B cell (primary cell): ENCODE results near the gene TRAF3. TPM values are rescaled to one million over a fixed set of nuclear protein-coding genes. Genes with fewer than 3 reads are reported as not detected.

Source experiments
- ATAC-seq: fragments of 200-7000 bp; cut with Tn5 transposase; one replicate; pipeline ENCODE4 v1.10.0; 2021; ENCODE audit warnings: low read depth, mild to moderate bottlenecking, moderate number of reproducible peaks, moderate library complexity
- CTCF ChIA-PET: fragments of 350-600 bp; sonication (Branson Sonifier 250); formaldehyde crosslinking; loops from one replicate; lab custom pipeline; 2021; ENCODE audit warnings: antibody characterized with exemption, inconsistent platforms; lab: Charles Lee
- POLR2A ChIA-PET: fragments of 350-600 bp; sonication (Branson Sonifier 250); formaldehyde crosslinking; loops from one replicate; lab custom pipeline; 2021; ENCODE audit warnings: antibody characterized with exemption; lab: Charles Lee
- DNase-seq: peaks from one replicate; pipeline ENCODE4 v3.0.0; 2013
- H2AFZ ChIP-seq: 2 replicates; pipeline ENCODE4 v1.6.1; 2012; ENCODE audit warnings: mild to moderate bottlenecking, low read depth, low read length; ENCODE audit not compliant: insufficient read depth, poor library complexity, severe bottlenecking
- H3K27ac ChIP-seq, 2 donors: 1 replicate in 1 of 2; 2 replicates in 1 of 2; pipeline ENCODE4 v1.5.1; 2012 to 2013; ENCODE audit warnings: low read length in 2 of 2, mild to moderate bottlenecking in 2 of 2, moderate library complexity in 1 of 2
- H3K27me3 ChIP-seq, 4 experiments: fragments of 200-600 bp in 1 of 4; sonication (generic) in 1 of 4; replicated peaks in 1 of 4; 1 replicate in 2 of 4; 2 replicates in 2 of 4; pipeline versions ENCODE4 v1.6.1 to v1.7.0; 2013 to 2016; ENCODE audit warnings: low read length in 3 of 4, mild to moderate bottlenecking in 2 of 4, mixed read lengths in 1 of 4, moderate library complexity in 1 of 4; ENCODE audit not compliant: insufficient read depth in 4 of 4, control insufficient read depth in 3 of 4; ENCODE audit errors: control extremely low read depth in 1 of 4
- H3K36me3 ChIP-seq, 2 experiments: replicated peaks in 1 of 2; 1 replicate in 1 of 2; 2 replicates in 1 of 2; pipeline versions ENCODE4 v1.6.1 to v1.7.1; 2013; ENCODE audit warnings: low read length in 1 of 2; ENCODE audit not compliant: insufficient read depth in 2 of 2, control insufficient read depth in 1 of 2; ENCODE audit errors: control extremely low read depth in 1 of 2, extremely low read depth in 1 of 2
- H3K4me1 ChIP-seq, 2 donors: fragments of 200-600 bp in 1 of 2; sonication (generic) in 1 of 2; 1 replicate in 1 of 2; 2 replicates in 1 of 2; pipeline versions ENCODE4 v1.5.1 to v1.6.1; 2013 to 2017; ENCODE audit warnings: low read length in 2 of 2; ENCODE audit not compliant: control insufficient read depth in 2 of 2, insufficient read depth in 2 of 2
- H3K4me2 ChIP-seq: replicated peaks from 2 replicates; pipeline ENCODE3; 2012; ENCODE audit warnings: mild to moderate bottlenecking, low read depth, low read length; ENCODE audit not compliant: poor library complexity, severe bottlenecking
- H3K4me3 ChIP-seq, 5 experiments: fragments of 200-600 bp in 1 of 5; sonication (generic) in 1 of 5; 1 replicate in 3 of 5; 2 replicates in 2 of 5; pipeline versions ENCODE4 v1.5.1 to v1.7.0; 2011 to 2016; ENCODE audit warnings: low read length in 4 of 5, mild to moderate bottlenecking in 4 of 5, low read depth in 2 of 5, control low read depth in 1 of 5, moderate library complexity in 1 of 5; ENCODE audit not compliant: insufficient read depth in 1 of 5; ENCODE audit errors: control extremely low read depth in 1 of 5, extremely low read depth in 1 of 5
- H3K79me2 ChIP-seq: fragments of 200-600 bp; sonication (generic); one replicate; pipeline ENCODE4 v1.6.0; 2016; ENCODE audit warnings: low read length; ENCODE audit not compliant: control insufficient read depth, insufficient read depth
- H3K9ac ChIP-seq: fragments of 200-600 bp; sonication (generic); 2 replicates; pipeline ENCODE4 v1.6.1; 2017; ENCODE audit warnings: mild to moderate bottlenecking, low read length, moderate library complexity
- H3K9me3 ChIP-seq, 3 donors: one replicate each; pipeline versions ENCODE4 v1.6.1 to v1.7.1; 2013; ENCODE audit warnings: low read length in 2 of 3; ENCODE audit not compliant: control insufficient read depth in 2 of 3, insufficient read depth in 1 of 3; ENCODE audit errors: control extremely low read depth in 1 of 3
- H4K20me1 ChIP-seq: 2 replicates; pipeline ENCODE4 v1.6.0; 2012; ENCODE audit warnings: mild to moderate bottlenecking, low read length; ENCODE audit not compliant: insufficient read depth, control insufficient read depth, poor library complexity, severe bottlenecking
- H3K27ac Mint-ChIP-seq: one replicate; pipeline ENCODE4 v1.8.0; 2021; ENCODE audit warnings: mixed read lengths
- H3K27me3 Mint-ChIP-seq: one replicate; pipeline ENCODE4 v1.8.0; 2021; ENCODE audit warnings: mixed read lengths
- H3K4me1 Mint-ChIP-seq: one replicate; pipeline ENCODE4 v1.8.0; 2021; ENCODE audit warnings: mixed read lengths
- H3K4me3 Mint-ChIP-seq: one replicate; pipeline ENCODE4 v1.8.0; 2021; ENCODE audit warnings: mixed read lengths
- H3K9me3 Mint-ChIP-seq: one replicate; pipeline ENCODE4 v1.8.0; 2022; ENCODE audit warnings: mixed read lengths; ENCODE audit not compliant: insufficient read depth
- CTCF ChIP-seq: fragments of 200-600 bp; IDR thresholded peaks from one replicate; pipeline ENCODE4 v1.8.0; 2022; ENCODE audit warnings: antibody characterized with exemption, mild to moderate bottlenecking
- EZH2 ChIP-seq: IDR thresholded peaks from 2 replicates; pipeline ENCODE4 v1.6.1; 2012; ENCODE audit warnings: borderline replicate concordance, low read depth, mild to moderate bottlenecking, moderate library complexity, low read length; ENCODE audit not compliant: insufficient read depth, poor library complexity, severe bottlenecking
- WGBS: methylation state at CpG from one replicate; pipeline ENCODE4 v1.1.5; 2013; ENCODE audit warnings: missing lambda C conversion rate; ENCODE audit not compliant: insufficient coverage; 5-methylcytosine and 5-hydroxymethylcytosine counted together
- intact Hi-C: fragments of 100-400 bp; cut with micrococcal nuclease; formaldehyde crosslinking; loops from one replicate; pipeline ENCODE4 v1.10.0; 2022
- polyA plus RNA-seq: library from polyadenylated mRNA; depleted of rRNA; stranded (reverse); fragments of >200 nt; gene quantifications from 2 replicates; pipeline ENCODE4 v1.2.3, GENCODE V29; 2012
- total RNA-seq, 2 donors: library from RNA; stranded (reverse); fragments of 120-200 nt in 1 of 2; gene quantifications; 1 replicate in 1 of 2; 2 replicates in 1 of 2; pipeline versions ENCODE4 v1.2.3 to v1.2.4, GENCODE V29; 2013 to 2022

The TRAF3 gene
- total and polyA plus RNA-seq, 2 donors (not counting 1 experiment from before 2014, with no cell fraction given), result 42.8 to 89.8 TPM

GRCh38 chr14:102729825-102730224, 47.4 kb upstream of the TRAF3 start:
- DNase-seq, result no peak
- ChIA-PET CTCF (interaction anchor here (1.5 kb wide), 1 partner anchor 18 kb away, joined by 4 read pairs; no protein-coding TSS in a partner anchor), POLR2A (no interaction called here)
- Histone ChIP-seq H3K36me3 (peaks cover 1 to 44% of the 10 kb centered on the region in 2 experiments), H3K4me2 (no peak overlapping the region), H4K20me1 (no peaks in the 10 kb centered on the region), H3K4me3 (no peak overlapping the region), H3K9ac (no peak overlapping the region), H3K27me3 (no peaks in the 10 kb centered on the region), H3K79me2 (peaks cover 1% of the 10 kb centered on the region), H3K27ac (no peak overlapping the region), H3K9me3 (no peaks in the 10 kb centered on the region), H2AFZ (no peak overlapping the region), H3K4me1 (no peaks in the 10 kb centered on the region)
- ATAC-seq, result no peak
- TF ChIP-seq CTCF, result no peak
- WGBS, result 96% methylated on average over 8 of the region's 8 CpGs
- intact Hi-C loops, result no loop called here
- Mint-ChIP-seq H3K4me1 (no peaks in the 10 kb centered on the region), H3K27ac (no peak overlapping the region), H3K27me3 (no peaks in the 10 kb centered on the region), H3K4me3 (no peak overlapping the region), H3K9me3 (no peaks in the 10 kb centered on the region)

GRCh38 chr14:102731101-102731870, 46.0 kb upstream of the TRAF3 start:
- H3K9me3 ChIP-seq, result no peaks in the 10 kb centered on the region
- H4K20me1 ChIP-seq, result no peaks in the 10 kb centered on the region
- Mint-ChIP-seq H3K27ac (no peak overlapping the region), H3K4me1 (no peaks in the 10 kb centered on the region), H3K27me3 (no peaks in the 10 kb centered on the region), H3K4me3 (no peak overlapping the region), H3K9me3 (no peaks in the 10 kb centered on the region)
- H3K4me1 ChIP-seq, result no peaks in the 10 kb centered on the region
- intact Hi-C loops, result no loop called here
- H3K9ac ChIP-seq, result no peak overlapping the region
- WGBS, result 96% methylated on average over 12 of the region's 15 CpGs
- no peak overlapping the region for H3K4me3 ChIP-seq
- no peak overlapping the region for H3K4me2 ChIP-seq
- ChIA-PET CTCF (no interaction called here), POLR2A (no interaction called here)
- no peak for ATAC-seq
- peaks cover 1 to 32% of the 10 kb centered on the region in 2 experiments for H3K36me3 ChIP-seq
- no peak overlapping the region for H3K27ac ChIP-seq
- TF ChIP-seq CTCF (no peak), EZH2 (no peak)
- H2AFZ ChIP-seq, result no peak overlapping the region
- no peaks in the 10 kb centered on the region for H3K27me3 ChIP-seq
- no peaks in the 10 kb centered on the region for H3K79me2 ChIP-seq
- no peak for DNase-seq
